Esophagus squamous epithelium (tissue), 4 donors: ENCODE data around the gene ENAM.

Experiments
- POLR2A ChIP-seq, 4 donors: fragments of 450-650 bp; IDR thresholded peaks; one replicate each; pipeline ENCODE4 v1.6.1; 2017; ENCODE audit warnings: antibody characterized with exemption in 4 of 4, mild to moderate bottlenecking in 4 of 4, moderate library complexity in 3 of 4
- TF ChIP-seq, protein P1 (sequence below), 6 experiments: fragments of 450-650 bp in 4 of 6; fragments of 200-600 bp in 2 of 6; sonication (generic) in 2 of 6; IDR thresholded peaks; one replicate each; pipeline ENCODE4 v1.5.1; 2016 to 2019; ENCODE audit warnings: antibody characterized with exemption in 6 of 6, mild to moderate bottlenecking in 4 of 6, moderate library complexity in 4 of 6

DNA sequence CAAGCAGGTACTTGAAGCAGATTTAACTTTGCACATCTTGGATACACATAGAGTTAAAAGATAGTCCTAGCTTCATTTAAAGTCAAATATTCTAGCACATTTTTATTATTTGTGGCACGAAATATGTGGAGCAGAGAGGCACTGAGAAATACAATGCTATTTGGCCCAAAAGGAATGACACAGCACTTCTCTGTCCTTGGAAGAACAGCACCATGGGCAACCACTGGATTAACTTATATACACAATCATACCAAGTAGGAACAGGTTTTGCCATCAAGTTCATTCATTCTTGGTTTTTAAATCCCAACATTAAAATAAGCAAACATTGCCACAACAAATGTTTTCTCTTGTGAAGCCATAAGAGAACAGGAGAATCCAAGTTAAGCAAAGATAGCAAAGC lies 924 bp upstream of the ENAM start:
- TF ChIP-seq, protein P1, sequence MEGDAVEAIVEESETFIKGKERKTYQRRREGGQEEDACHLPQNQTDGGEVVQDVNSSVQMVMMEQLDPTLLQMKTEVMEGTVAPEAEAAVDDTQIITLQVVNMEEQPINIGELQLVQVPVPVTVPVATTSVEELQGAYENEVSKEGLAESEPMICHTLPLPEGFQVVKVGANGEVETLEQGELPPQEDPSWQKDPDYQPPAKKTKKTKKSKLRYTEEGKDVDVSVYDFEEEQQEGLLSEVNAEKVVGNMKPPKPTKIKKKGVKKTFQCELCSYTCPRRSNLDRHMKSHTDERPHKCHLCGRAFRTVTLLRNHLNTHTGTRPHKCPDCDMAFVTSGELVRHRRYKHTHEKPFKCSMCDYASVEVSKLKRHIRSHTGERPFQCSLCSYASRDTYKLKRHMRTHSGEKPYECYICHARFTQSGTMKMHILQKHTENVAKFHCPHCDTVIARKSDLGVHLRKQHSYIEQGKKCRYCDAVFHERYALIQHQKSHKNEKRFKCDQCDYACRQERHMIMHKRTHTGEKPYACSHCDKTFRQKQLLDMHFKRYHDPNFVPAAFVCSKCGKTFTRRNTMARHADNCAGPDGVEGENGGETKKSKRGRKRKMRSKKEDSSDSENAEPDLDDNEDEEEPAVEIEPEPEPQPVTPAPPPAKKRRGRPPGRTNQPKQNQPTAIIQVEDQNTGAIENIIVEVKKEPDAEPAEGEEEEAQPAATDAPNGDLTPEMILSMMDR (IDR thresholded peaks at IDR 0.05) = no peak
- no peak for TF ChIP-seq POLR2A (IDR thresholded peaks at IDR 0.05)
